Measurements from ENCODE around the gene VAMP2. TPM values are rescaled to one million over a fixed set of nuclear protein-coding genes. Genes with fewer than 3 reads are reported as not detected.

The VAMP2 gene
- total and polyA plus RNA-seq, 9 of the 15 experiments (the other 6 are each of a cell fraction or from before 2014, with no cell fraction given): 2.3 to 31.8 (median 6.0) TPM

DNA sequence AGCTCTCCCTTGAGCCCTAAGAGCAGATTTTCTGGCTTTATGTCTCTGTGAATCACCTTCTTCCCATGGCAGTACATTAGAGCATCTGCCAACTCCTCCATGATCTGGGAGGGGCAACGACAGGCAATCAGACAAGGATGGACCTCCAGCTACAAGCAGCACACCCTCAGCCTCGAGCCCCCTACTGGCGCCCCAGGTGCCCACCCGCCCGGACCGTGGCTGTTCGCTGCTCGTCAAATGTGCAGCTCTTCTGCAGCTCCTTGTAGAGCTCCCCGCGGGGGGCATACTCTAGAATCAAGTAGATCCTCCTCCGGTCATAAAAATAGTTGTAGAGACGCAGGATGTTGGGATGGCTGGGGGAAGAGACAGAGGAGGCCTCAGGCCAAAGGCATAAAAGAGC, 43.8 kb upstream of the VAMP2 start (continued):
- TF ChIP-seq, protein P1, sequence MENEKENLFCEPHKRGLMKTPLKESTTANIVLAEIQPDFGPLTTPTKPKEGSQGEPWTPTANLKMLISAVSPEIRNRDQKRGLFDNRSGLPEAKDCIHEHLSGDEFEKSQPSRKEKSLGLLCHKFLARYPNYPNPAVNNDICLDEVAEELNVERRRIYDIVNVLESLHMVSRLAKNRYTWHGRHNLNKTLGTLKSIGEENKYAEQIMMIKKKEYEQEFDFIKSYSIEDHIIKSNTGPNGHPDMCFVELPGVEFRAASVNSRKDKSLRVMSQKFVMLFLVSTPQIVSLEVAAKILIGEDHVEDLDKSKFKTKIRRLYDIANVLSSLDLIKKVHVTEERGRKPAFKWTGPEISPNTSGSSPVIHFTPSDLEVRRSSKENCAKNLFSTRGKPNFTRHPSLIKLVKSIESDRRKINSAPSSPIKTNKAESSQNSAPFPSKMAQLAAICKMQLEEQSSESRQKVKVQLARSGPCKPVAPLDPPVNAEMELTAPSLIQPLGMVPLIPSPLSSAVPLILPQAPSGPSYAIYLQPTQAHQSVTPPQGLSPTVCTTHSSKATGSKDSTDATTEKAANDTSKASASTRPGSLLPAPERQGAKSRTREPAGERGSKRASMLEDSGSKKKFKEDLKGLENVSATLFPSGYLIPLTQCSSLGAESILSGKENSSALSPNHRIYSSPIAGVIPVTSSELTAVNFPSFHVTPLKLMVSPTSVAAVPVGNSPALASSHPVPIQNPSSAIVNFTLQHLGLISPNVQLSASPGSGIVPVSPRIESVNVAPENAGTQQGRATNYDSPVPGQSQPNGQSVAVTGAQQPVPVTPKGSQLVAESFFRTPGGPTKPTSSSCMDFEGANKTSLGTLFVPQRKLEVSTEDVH (IDR thresholded peaks at IDR 0.05; ENCODE audit: low read depth, partially characterized antibody): no peak

- ATAC-seq (no peak; the same call in 2 of the 3 replicates), FAIRE-seq (no peak), DNase-seq (ENCODE audit: extremely low read depth in 1 of 4, low spot score in 3 of 4) (no peak)
- Histone ChIP-seq H3K4me2 (ENCODE audit: insufficient read depth, low read length) (no peak overlapping the region), H3K27me3 (ENCODE audit: control insufficient read depth in 2 of 2, insufficient read depth in 2 of 2, low read length in 2 of 2) (no peaks in the 10 kb centered on the region), H2AFZ (ENCODE audit: low read depth, low read length) (no peak overlapping the region), H3K27ac (ENCODE audit: extremely low read depth, low read depth, low read length) (no peak overlapping the region), H3K4me3 (no peak overlapping the region), H3K36me3 (ENCODE audit: control insufficient read depth, insufficient read depth, low read length) (peaks cover 50% of the 10 kb centered on the region), H3K9ac (ENCODE audit: insufficient read depth in 1 of 2, low read depth in 2 of 2, low read length in 2 of 2) (peak overlapping the region in 1 of 2 experiments; percentile 17; a peak in 1 of 4 replicates), H3K4me1 (replicated peaks in 1 of 2; ENCODE audit: control insufficient read depth in 2 of 2, insufficient read depth in 2 of 2, low read length in 2 of 2) (peaks cover 3 to 18% of the 10 kb centered on the region in 2 experiments; a peak in 4 of 5 replicates), H3K79me2 (ENCODE audit: control insufficient read depth, insufficient read depth, low read length) (peaks cover 28% of the 10 kb centered on the region), H3K9me3 (replicated peaks; ENCODE audit: control insufficient read depth, insufficient read depth, low read depth, low read length) (peaks cover 2% of the 10 kb centered on the region; the same call in 1 of the 2 replicates), H4K20me1 (replicated peaks; ENCODE audit: control insufficient read depth, insufficient read depth, low read length) (no peaks in the 10 kb centered on the region), H3K9me1 (ENCODE audit: control insufficient read depth, insufficient read depth, low read length) (no peaks in the 10 kb centered on the region)
- CTCF ChIA-PET (ENCODE audit: low intra/inter-chr PET ratio): no interaction called here
- BruUV-seq (replicated peaks): no TSS peak
- WGBS (ENCODE audit: insufficient coverage, low coverage, missing lambda C conversion rate): 84% methylated on average over 9 of the region's 19 CpGs
- in situ Hi-C loops (cut with MboI) (no loop called here), intact Hi-C loops (cut with micrococcal nuclease) (no loop called here)
- POLR2A ChIA-PET: interaction anchor here (0.6 to 1.3 kb wide), 3 partner anchors 18 to 290 kb away, joined by 3 to 5 read pairs (median 4); no protein-coding TSS in a partner anchor
- TF ChIP-seq JUN (IDR thresholded peaks at IDR 0.05; ENCODE audit: borderline replicate concordance, low read depth, low read length) (no peak), JUN (CRISPR knock-in tag; IDR thresholded peaks at IDR 0.05; ENCODE audit: borderline replicate concordance) (no peak), POLR2B (IDR thresholded peaks at IDR 0.05; ENCODE audit: low read depth, partially characterized antibody) (peak; percentile 36), HSF4 (CRISPR knock-in tag; IDR thresholded peaks at IDR 0.05; ENCODE audit: borderline replicate concordance) (no peak), SUPT5H (IDR thresholded peaks at IDR 0.05) (peak; percentile 66; the same call in 1 of the 2 replicates), POLR2G (IDR thresholded peaks at IDR 0.05; ENCODE audit: low read depth, low read length) (peak; percentile 58), POLR2A (conservative IDR thresholded peaks at IDR 0.05) (peak; percentile 54), RBFOX2 (IDR thresholded peaks at IDR 0.05; ENCODE audit: low read depth, low read length) (peak; percentile 56), KDM5B (IDR thresholded peaks at IDR 0.05; ENCODE audit: insufficient replicate concordance, low read depth, low read length) (peak; percentile 56)
These were observed 42.2 kb upstream of the VAMP2 start for GRCh38 chr17:8204761-8205555.
